HFF-Myc (cell line): ENCODE data around the gene VWA3B.

Source experiments
- DNase-seq: peaks from one replicate; pipeline ENCODE4 v3.0.0-alpha.2; 2011; ENCODE audit warnings: low read depth; ENCODE audit errors: extremely low read depth
- H3K4me3 ChIP-seq: replicated peaks from 2 replicates; pipeline ENCODE4 v1.5.1; 2011; ENCODE audit warnings: low read depth, mild to moderate bottlenecking, control low read depth, low read length
- TF ChIP-seq, protein P1 (sequence below): IDR thresholded peaks from 2 replicates; pipeline ENCODE4 v1.5.1; 2012; ENCODE audit warnings: mild to moderate bottlenecking, low read depth, low read length, control low read depth; ENCODE audit errors: missing control alignments

Gene VWA3B

DNA sequence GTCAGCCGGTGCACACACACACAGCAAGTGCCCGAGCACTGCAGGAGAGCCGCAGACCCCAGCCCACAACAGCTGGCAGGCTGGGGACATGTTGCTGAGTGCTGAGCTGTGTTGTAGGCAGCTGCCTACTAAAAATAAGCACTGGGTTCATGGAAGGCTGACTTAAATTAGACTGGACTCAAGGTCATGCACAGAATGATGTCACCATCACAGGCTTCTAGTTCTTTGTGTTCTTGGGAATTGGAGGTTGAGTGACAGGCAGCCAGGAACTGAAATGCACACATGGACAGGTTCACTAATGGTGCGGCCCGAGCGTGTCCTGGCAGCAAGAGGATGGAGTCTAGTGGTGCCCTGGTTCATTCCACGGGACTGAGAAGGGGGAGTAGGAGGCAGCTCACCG, 71.3 kb downstream of the VWA3B start:
- no peak overlapping the region for H3K4me3 ChIP-seq
- DNase-seq, result no peak
- TF ChIP-seq, protein P1, sequence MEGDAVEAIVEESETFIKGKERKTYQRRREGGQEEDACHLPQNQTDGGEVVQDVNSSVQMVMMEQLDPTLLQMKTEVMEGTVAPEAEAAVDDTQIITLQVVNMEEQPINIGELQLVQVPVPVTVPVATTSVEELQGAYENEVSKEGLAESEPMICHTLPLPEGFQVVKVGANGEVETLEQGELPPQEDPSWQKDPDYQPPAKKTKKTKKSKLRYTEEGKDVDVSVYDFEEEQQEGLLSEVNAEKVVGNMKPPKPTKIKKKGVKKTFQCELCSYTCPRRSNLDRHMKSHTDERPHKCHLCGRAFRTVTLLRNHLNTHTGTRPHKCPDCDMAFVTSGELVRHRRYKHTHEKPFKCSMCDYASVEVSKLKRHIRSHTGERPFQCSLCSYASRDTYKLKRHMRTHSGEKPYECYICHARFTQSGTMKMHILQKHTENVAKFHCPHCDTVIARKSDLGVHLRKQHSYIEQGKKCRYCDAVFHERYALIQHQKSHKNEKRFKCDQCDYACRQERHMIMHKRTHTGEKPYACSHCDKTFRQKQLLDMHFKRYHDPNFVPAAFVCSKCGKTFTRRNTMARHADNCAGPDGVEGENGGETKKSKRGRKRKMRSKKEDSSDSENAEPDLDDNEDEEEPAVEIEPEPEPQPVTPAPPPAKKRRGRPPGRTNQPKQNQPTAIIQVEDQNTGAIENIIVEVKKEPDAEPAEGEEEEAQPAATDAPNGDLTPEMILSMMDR, result no peak

DNA sequence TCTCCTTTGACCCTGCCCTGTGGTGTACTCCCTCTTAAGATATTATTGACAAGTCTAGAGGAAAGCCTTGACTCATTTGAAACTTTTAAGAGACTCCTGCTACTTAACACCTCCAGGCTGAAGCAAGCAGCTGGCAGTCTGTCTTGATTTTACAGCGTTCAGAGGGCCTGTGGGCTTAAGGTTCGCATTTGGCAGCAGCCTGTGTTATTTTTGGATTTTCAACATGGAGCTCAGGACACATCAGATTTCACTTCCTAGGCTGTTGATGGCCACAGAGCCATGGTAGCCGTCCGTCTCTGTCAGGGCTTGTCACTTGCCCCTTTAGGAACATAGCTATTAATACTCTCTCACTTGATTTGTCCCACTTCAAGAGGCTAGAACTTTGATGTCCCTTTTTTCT, 73.6 kb downstream of the VWA3B start:
- TF ChIP-seq, protein P1, result no peak
- no peak for DNase-seq
- no peak overlapping the region for H3K4me3 ChIP-seq

DNA sequence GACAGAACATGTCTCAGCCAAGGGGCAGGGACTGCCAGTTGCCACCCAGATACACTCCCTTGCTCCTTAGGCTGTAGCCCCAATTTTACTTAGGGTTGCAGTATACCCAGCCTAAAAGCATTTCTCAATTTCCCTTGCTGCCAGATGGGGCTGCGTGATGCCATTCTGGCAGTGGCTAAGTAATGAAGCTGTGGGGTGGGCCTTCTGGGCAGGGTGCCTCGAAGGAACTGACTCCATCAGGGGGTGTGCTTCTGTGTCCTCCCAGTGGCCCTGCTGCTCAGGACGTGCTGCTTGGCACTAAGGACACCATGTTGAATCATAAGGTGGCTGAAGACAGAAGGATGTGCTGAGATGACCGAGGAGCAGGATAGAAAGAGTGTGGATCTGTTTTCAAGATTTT, 74.2 kb downstream of the VWA3B start:
- DNase-seq, result no peak
- TF ChIP-seq, protein P1, result no peak
- H3K4me3 ChIP-seq, result no peak overlapping the region

DNA sequence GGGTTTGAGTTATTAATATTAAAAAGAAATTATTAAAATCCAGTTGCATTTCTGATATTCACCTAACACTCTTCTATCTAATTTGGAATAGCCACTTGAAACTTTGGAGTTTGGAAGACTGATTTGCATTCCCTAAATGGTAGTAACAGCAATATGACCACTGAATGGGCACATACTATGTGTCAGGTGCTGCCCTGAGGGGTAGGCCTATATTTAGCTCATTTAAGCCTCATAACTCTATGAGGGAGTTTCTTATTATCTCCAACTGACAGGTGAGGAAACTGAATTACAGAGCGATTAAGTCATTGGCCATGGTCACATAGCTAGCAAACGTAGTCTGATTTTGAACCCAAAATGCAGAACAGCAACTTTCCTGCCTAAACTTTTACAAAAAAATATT, 77.3 kb downstream of the VWA3B start:
- no peak overlapping the region for H3K4me3 ChIP-seq
- TF ChIP-seq, protein P1, result no peak
- DNase-seq, result no peak

DNA sequence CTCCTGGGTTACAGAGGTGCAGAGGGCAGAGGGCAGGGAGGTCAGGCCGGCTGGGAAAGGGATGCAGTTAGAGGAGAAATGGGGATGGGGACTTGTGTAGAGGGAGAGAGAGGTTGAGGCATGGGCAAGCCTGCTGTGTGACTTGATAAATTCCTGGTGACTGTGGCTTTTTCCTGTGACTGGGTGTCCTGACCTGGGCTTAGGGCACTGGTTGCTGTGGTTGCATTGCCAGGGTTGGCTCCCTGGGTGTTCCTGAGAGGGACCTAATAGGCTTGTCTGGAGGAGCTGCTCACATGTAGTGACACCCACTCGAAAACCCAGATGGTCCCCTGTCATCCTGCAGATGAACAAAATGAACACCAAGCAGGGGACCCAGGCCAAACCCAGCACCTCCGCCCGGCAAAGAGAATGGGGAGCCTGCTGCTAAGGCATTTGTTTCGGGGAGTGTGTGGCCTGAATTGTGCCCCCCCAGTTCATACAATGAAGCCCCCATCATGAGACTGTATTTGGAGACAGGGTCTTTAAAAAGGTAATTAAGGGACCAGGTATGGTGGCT, 78.6 kb downstream of the VWA3B start:
- TF ChIP-seq, protein P1, result no peak
- no peak for DNase-seq
- no peak overlapping the region for H3K4me3 ChIP-seq

DNA sequence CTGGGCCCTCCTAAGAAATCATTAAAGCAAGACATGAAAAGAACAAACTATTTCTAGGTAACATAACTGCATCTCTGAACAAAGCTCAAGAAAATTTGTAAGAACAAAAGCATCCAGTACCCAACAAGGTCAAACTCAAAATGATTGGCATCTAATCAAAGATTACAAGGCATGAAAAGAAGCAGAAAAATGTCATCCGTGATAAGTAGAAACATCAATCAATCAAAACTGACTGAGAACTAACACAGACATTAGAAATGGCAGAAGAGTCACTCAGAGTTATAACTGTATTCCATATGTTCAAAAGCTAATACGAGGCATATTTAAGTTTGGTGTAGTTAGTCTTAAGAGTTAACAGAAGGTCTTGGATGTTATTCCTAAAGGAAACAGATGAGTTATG, 80.9 kb downstream of the VWA3B start:
- DNase-seq, result no peak
- no peak overlapping the region for H3K4me3 ChIP-seq
- TF ChIP-seq, protein P1, result no peak

DNA sequence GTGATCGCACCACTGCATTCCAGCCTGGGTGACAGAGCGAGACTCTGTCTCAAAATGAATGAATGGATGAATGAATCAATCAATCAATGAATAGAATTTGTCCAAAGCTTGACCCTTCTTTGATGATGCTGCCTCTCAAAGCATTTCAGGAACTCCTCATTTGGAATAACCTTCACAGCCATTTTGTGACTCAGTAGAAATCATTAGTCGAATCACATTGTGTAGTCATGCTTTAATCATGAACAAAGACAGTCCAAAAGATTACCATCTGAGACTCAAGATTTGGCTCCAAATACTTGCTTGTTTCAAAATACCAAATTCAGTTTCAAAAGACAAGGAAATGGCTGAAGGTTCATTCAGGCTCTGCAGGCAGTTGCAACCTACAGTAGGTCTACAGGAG, 83.1 kb downstream of the VWA3B start:
- DNase-seq, result no peak
- TF ChIP-seq, protein P1, result no peak
- no peak overlapping the region for H3K4me3 ChIP-seq
